ENCODE results near the gene TAPT1.

The TAPT1 gene

DNA sequence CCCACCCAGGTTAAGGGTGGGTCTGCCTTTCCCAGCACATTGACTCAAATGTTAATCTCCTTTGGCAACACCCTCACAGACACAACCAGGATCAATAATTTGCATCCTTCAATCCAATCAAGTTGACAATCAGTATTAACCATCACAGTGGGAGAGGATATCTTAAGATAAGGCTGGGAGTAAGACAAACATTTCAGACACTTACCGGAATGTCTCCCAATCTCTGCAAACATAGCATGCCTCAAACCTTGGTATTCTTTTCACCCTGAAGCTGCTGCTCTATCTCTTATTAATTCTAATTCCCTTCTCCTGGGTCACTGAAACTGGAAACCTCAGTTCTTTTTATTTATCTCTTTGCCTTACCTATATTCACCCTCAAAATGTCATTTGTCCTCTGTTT is 19.0 kb upstream of the TAPT1 start:
- no peak for DNase-seq (ENCODE audit: low read depth in 2 of 2)

- DNase-seq (ENCODE audit: low read depth in 2 of 2): no peak
Observed at GRCh38 chr4:16243285-16243684, 17.0 kb upstream of the TAPT1 start.

- no peak for DNase-seq (ENCODE audit: low read depth in 2 of 2)
Observed at GRCh38 chr4:16240300-16240699, 14.0 kb upstream of the TAPT1 start.

DNA sequence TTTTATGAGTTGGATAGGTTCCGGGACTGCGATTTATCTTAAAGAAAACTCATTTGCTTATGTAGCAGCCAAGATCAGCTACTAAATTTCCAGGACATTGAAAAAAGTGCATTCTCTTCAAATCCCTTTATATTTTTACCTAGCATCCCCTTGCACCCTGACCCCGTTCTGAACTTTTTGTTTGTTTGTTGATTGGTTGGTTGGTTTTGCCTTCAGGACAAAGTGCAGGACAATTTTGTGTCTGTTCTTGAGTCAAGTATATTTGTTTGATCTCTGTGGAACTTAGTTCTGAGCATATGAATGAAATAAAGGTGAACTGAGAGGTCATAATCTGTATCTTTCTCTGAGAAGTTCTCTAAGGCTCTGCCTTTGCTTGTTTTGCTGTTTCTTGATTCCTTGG is 12.8 kb upstream of the TAPT1 start:
- no peak for DNase-seq (ENCODE audit: low read depth in 2 of 2)

DNA sequence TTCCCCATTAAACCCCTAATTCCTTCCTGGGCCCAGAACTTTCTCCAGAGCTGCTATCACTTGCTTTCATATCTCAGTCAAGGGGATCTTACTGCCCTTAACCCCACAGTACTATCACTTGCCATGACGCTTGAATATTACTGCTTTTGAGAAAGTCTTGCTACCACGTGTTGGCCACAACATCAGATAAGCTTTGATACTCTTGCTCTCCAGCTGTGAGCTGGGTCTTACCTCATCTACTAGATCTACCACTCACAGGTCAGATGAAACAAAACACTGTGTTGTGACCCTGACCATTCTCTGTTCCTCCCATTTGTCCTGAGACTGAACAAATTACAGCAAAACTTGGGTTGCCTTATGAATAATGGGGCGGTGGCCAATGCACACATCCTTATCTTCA is 12.1 kb upstream of the TAPT1 start:
- DNase-seq (ENCODE audit: low read depth in 2 of 2): no peak

GRCh38 chr4:16237715-16238114 is 11.4 kb upstream of the TAPT1 start:
- DNase-seq (ENCODE audit: low read depth in 2 of 2): no peak

DNA sequence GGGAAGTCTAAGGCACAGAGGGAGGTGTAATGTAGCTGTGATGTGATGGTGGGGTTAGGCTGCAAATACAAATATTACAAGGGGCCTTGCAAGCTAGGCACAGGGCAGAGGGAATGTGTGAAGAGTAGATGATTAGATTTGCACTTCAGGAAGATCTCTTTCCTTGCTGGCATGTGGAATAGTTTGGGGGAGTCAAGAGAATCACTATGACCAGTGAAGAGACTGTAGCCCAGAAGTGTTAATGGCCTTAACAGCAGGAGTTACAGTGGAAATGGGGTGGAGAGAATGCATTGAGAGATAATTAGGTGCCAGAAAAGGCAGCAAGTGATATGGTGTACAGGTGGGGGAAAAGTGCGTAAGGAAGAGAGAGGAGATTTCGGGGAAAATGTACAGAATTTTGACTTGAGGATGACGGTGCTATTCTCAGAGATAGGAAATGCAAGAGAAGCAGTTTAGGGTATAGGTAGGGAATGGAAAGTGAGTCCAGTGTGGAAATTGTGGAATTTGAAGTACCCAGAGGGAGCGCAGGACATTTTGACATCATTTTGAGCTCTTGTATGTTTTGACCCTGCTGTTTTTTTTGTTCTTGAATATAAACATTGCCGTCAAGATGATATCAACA is 10.2 kb upstream of the TAPT1 start:
- DNase-seq (ENCODE audit: low read depth in 2 of 2): no peak

GRCh38 chr4:16235209-16235608 is 8.9 kb upstream of the TAPT1 start:
- DNase-seq (ENCODE audit: low read depth in 2 of 2): no peak

- DNase-seq (ENCODE audit: low read depth in 2 of 2): no peak
Observed at GRCh38 chr4:16233569-16234177, 7.4 kb upstream of the TAPT1 start.

DNA sequence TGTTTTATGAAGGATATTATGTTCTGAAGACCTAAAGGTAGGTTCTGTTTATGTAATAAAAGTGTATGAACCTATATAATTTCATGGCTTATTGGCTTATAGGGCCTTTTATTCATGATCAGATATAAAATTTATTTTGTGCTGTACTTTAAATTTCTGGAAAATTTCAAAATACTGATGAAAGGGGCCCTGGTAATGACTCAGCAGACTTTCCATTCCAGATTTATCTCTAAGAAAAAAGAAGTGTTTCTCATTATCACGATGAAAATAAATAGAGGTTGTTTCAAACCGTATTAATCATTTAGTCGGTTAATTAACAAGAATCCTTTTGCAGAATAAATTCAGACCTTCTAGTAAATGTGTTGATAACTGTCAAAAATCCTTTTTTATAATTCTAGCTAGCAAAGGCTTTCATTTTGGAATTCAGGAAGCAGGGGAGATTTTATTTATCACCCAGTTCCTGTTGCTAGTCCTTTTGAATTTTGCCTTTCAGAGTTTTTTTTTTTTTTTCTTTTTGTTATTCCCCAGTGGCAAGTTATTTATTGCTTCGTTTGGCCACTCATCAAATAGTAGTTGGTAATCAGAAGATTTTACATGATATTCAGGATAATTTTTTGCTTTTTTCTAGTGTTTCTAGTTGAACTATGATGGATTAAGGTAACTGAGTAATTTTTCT is 5.4 kb upstream of the TAPT1 start:
- no peak for DNase-seq (ENCODE audit: low read depth in 2 of 2)

DNA sequence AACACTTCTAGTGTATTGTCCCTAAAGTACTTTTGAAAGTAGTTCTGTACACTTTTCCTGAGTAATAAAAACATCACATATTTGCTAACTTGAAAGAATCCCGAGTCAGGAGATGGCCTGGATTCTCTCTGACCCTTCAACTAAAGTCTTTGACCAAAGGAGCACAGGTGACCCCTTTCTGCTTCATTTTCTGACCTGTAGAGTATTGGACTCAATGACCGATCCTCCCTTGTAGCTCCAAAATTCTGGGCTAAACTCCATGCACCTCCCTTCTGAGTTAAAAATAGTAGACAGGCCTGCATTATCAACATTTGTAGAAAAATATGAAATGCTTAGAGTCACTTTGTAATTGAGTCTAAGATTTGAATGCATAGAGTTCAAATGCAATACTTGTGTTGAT is 4.0 kb upstream of the TAPT1 start:
- no peak for DNase-seq (ENCODE audit: low read depth in 2 of 2)

- no peak for DNase-seq (ENCODE audit: low read depth in 2 of 2)
Observed at GRCh38 chr4:16229604-16230003, 3.3 kb upstream of the TAPT1 start.

- no peak for DNase-seq (ENCODE audit: low read depth in 2 of 2)
Observed at GRCh38 chr4:16227462-16227868, 1.2 kb upstream of the TAPT1 start.

DNA sequence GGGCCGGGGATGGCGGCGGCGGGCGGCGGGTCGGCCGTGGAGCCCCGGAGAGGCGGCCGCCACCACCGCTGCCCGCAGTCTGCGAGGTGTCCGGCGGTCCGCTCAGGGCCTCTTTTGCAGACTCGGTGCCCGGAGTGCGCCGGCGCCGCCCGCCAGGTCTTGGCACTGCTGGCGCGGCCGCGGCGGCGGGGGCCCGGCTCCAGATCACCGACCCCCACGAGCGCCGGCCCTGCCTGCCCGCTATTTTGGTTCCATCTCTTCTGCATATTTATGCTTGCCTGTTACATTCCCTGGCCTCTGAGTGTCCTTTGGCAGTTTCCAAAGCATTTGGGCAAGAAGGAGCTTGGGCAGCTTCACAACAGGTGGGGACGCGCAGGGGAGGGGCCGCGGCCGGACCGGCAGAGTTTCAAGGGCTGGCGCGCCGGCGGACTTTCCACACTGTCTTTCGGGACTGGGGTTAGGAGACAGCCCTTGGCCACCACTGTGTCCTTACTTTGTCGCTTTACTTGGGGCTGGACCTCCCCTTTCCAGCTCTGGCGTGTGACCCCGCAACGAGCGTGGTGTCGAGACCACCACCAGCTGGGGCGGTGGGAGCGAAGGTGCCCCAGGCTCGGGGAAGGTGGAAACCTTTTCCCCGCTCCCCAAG is 668 bp upstream of the TAPT1 start:
- no peak for DNase-seq (ENCODE audit: low read depth in 2 of 2)

GRCh38 chr4:16225167-16225862 is 956 bp downstream of the TAPT1 start:
- no peak for DNase-seq (ENCODE audit: low read depth in 2 of 2)

DNA sequence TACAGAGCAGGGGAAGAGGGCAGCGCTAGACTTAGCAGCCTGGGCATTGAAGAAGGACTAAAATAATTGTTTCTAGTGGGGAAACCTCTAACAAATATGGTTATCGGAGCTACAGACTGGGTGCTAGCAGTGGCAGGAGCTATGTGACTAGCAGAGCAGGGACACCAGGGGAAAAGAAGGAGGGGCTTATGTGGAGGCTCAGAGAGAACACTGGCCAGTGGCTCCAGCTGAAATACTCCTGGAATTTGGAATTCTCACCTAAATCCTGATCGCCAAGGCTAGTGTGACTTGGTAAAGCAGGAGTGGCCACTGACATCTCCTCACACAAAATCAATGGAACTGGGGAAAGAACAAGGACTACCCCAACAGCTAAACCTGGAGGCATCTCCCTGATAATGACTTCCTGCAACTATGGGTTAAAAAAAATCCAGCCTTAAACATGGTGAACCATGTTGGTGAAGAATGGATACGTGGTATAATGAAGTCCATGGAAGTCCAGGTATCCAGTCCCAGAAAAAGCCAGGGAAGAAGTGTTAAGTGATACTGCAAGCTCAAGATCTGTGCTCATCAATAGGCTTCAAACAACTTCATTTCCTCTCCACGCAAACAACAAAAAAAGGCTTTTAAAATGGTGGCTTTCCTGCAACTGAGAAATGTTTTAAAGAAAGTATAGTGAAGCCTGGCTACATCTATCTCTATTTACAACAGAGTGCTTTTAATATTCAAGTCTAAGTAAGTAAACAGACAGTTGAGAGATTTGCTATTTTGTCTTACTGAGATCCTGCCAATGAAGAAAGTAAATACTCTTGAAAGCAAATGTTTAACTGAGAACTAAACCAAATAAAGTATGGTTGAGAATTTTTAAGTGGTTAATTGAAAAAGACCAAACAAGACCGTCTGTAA is 1.8 kb downstream of the TAPT1 start:
- no peak for DNase-seq (ENCODE audit: low read depth in 2 of 2)

GRCh38 chr4:16222957-16223527 is 3.2 kb downstream of the TAPT1 start:
- DNase-seq (ENCODE audit: low read depth in 2 of 2): no peak

DNA sequence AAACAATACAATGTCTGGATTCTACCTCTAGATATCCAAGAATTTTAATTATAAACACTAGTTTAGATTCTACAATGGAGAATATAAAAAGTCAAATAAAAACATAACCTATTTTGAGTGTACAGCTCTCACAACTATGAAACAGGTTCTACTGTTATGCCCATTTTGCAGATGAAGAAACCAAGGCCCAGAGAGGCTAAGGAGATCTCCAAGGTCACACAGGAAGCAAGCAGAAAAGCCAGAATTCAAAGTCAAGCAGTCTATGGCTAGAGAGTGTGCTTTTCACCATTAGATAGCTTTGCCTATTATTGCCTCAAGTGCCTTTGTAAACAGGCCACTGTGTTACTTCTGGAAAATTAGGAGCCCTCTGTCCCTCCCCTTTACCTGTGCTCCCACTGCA is 7.3 kb downstream of the TAPT1 start:
- DNase-seq (ENCODE audit: low read depth in 2 of 2): no peak

GRCh38 chr4:16217300-16218051 is 8.8 kb downstream of the TAPT1 start:
- DNase-seq (ENCODE audit: low read depth in 2 of 2): no peak

GRCh38 chr4:16213121-16213520 is 13.2 kb downstream of the TAPT1 start:
- DNase-seq (ENCODE audit: low read depth in 2 of 2): no peak
